Hypothalamus (tissue), 51 donors: ENCODE data around the gene NFE2L3.

Source experiments
- DNase-seq, 51 donors: peaks; one replicate each; lab custom pipeline; 2025; lab: John Stamatoyannopoulos, UW

The NFE2L3 gene

DNA sequence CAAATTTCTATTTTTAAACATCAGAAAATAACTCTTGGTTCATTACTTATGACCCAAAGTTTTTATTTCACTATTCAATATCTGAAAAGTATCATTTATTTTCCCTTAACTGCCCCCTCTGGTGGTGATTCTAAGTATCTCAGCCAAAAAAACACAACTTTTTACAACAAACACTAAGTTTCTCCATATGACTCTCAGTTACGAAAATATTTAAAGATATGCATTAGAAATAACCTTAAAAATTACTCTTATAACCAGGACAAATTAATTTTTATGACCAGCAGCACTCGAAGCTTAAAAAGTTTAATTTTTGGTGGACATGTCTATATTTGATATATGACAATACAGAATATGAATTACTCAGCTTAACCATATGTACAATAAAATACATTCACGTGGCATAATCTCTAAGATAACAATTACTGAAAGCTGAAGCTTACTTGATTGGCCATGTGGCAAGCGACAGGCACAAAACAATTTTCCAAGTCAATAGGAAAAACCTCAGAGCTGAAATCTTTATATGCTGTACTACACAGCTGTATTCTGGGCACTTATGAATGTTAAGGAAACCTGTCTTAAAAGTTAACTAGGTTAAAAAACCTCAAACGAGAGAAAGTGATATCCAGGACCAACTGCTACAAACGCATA, 46.3 kb downstream of the NFE2L3 start:
- peak in 1 of 51 donors; percentile 34 for DNase-seq

DNA sequence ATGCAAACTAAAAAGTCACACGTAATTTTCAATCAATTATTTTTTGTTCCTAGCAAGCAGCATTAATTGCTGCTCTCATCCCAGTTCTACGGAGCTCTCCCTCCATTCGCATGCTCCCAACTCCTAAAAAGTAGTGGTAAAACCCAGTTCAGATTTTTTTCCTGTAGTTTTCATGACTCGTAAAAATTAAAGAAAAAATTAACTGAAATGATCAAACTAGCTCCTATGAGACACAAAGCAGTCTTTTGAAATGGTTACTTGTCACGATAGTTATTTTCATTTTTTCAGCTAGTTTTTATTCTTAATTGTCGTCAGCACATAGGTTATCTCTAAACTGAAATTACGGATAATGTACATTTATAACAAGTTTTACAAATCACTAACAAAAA, 46.8 kb downstream of the NFE2L3 start:
- no peak for DNase-seq

DNA sequence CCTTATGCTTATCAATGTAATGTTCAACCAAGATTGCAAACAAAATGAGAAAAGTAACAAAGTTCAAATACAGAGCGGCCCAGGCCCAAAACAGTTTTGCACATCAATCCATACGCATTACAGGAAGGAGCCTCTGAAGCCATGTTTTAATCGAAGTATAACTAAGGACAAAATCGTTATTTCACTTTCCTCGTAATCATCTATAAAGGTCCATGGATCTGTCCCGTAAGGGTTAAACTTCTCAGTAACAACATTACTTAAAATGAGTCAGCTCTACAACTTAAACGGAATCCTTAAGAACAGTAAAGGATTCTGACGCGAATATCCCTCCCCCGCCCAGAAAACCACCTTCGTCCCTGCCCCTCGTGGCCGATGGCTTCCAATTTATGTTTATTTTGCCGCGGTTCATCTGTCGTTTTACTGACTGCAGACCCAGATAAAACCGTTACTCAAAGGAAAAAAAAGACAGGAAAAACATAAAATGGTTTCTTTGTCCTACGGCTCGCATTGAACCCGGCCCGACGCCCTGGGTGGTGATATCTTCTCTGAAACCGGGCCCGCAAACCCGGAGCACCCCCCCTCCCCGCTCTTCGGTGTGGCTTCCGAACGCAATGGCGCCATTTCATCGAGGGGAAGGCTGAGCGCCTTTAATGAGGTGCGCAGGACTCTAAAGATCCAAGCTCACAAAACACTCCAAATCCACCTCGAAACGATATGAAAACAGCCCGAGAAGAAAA, 47.5 kb downstream of the NFE2L3 start:
- DNase-seq = peak in 42 of 51 donors; percentile 10 to 92 (median 48)

DNA sequence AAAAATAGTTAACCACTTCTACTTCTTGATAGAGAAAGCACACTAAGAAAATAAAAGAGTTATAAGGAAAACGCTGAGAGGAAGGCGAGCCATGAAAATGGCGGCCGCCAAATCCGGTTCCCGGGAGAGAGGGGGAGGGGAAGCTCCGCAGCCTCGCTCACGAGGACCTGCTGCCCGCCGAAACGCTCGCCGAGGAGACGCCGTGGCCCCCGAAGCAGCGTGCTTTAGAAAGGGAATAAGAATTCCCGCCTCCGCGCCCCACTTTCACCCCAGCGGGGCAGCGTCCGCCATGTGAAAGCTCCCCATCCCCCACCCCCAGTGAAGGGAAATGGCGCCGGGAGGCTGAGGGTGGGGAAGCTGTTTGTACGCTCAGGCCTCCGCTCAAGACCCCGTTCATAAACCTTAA, 48.0 kb downstream of the NFE2L3 start:
- peak in 48 of 51 donors; percentile 32 to 95 (median 64) for DNase-seq

DNA sequence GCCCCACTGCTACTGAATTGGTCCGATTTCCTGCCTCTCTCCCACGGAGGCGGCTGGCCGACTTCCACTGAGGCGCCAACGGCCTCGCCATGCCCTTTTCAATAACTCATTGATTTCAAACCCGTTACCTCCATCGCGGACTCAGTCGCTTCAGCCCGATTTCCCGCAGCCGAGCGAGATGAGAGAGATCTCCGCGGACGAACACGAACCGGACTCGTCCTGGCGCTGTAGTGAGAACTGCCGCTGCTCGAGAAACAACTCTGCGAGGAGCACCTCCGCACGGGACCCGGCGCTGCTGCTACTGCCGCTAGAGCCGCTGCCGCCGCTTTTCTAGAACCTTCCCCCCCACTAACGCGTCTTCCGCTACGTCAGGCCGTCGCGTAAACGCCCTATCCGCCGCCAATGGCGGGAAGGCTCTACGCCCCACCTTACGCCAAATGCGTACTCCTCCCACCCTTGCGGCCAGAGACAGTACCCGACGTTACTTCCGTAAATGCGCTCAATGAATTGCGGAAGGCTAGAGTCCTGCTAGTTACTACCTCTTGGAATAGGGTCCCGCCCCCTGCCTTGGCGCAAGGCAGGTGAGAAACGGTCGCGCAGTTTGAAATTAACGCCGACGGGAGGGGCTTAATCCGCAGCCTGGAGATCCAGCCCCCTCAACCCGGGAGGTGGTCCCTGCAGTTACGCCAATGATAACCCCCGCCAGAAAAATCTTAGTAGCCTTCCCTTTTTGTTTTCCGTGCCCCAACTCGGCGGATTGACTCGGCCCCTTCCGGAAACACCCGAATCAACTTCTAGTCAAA, 48.6 kb downstream of the NFE2L3 start, which contains the start of gene HNRNPA2B1:
HNRNPA2B1 (minus strand) TSS at position 303 of the 803 bp plus-strand sequence; CDS start at position 134, 169 bp downstream.
- DNase-seq = peak; percentile 84 to 98 (median 95)

DNA sequence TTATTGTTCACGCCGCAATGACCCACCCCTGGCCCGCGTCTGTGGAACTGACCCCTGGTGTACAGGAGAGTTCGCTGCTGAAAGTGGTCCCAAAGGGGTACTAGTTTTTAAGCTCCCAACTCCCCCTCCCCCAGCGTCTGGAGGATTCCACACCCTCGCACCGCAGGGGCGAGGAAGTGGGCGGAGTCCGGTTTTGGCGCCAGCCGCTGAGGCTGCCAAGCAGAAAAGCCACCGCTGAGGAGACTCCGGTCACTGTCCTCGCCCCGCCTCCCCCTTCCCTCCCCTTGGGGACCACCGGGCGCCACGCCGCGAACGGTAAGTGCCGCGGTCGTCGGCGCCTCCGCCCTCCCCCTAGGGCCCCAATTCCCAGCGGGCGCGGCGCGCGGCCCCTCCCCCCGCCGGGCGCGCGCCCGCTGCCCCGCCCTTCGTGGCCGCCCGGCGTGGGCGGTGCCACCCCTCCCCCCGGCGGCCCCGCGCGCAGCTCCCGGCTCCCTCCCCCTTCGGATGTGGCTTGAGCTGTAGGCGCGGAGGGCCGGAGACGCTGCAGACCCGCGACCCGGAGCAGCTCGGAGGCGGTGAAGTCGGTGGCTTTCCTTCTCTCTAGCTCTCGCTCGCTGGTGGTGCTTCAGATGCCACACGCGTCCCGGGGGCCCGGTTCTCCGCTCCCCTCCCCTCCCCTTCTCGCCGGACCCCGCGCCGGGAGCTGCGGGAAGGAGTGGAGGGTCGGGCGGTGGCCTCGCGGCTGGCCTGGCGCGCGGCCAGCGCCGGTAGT, 49.4 kb downstream of the NFE2L3 start, which contains the start of gene CBX3:
CBX3 (plus strand) TSS at position 499 of the 772 bp plus-strand sequence. CDS start 1,254 bp downstream, outside the sequence.
- DNase-seq = peak; percentile 55 to 96 (median 85)

DNA sequence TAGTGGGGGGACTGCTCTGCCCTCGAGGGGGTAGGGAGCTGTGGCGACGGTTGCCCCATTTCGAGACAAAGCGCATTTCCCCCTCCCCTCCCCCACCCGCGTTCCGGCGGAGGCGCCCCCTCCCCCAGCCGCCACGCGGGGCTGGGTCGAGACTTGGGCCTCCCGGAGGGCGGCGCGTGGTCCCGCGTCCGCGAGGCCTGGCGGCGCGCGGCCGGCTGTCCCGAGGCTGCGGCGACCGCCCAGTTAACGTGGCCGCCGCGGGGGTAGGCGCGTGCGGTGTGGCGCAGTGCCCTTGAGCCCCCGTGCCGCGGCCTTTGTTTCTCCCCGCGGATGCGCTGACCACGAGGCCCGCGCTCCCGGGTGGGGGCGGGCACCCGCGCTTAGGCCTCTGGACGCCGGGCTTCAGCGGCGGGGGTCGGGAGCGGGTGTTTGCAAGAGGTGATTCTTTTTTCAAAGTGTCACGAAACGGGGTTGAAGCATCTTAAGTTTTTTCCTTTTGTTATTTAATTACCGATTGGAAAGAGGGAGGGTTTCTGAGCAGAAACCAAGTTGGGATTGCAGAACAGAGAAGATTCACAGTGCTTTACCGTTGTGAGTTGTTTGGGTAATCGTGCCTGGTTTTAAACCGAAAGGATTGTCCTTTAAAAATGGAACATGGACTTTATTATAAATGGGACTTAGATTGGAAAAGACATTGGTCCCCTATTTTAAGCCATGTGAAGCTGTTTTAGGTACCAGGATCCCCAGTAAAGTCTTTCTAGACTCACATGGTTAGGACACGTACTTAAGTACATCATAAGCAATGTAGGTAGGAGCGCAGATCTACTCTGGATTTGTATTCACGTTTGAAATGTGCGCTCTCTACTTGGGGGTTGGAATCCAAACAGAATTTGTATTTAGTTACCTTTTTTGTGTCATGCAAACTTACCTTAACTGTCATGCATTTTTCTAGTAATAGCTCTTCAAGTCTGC, 50.3 kb downstream of the NFE2L3 start:
- DNase-seq = peak in 47 of 51 donors; percentile 11 to 85 (median 53)

DNA sequence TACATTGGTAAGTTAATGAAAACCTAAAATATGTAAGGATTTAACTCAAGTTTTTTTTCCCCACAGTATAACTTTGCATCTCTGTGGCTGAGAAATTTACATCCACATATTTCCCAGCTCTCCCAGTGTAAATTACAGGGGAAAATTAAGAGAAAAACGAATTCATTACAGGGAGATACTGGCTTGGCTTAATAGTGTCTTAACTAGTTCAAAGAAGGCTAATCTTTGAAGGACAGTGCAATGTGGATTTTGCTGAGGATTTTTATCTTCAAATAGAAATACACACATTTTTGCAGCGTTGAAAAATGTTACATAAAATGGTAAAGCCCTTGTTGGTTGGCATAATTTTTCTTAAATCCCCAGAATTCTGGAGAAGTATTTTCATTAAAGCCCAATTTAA, 51.0 kb downstream of the NFE2L3 start:
- DNase-seq = no peak

DNA sequence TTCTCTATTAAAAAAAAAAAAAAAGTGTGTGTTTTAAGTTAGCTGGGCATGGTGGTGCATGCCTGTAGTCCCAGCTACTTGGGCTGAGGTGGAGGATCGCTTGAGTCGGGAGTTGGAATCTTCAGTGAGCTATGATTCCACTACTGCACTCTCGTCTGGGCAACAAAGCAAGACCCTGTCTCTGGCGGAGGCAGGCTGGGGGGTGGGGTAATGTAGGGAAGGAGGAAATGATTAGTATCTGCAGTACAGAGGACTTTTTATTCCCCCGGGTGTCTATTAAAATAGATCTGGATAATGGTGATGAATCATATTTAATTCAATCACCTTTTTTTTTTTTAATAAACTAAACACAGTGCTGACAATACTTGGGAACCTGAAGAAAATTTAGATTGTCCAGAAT, 56.0 kb downstream of the NFE2L3 start:
- DNase-seq = no peak

DNA sequence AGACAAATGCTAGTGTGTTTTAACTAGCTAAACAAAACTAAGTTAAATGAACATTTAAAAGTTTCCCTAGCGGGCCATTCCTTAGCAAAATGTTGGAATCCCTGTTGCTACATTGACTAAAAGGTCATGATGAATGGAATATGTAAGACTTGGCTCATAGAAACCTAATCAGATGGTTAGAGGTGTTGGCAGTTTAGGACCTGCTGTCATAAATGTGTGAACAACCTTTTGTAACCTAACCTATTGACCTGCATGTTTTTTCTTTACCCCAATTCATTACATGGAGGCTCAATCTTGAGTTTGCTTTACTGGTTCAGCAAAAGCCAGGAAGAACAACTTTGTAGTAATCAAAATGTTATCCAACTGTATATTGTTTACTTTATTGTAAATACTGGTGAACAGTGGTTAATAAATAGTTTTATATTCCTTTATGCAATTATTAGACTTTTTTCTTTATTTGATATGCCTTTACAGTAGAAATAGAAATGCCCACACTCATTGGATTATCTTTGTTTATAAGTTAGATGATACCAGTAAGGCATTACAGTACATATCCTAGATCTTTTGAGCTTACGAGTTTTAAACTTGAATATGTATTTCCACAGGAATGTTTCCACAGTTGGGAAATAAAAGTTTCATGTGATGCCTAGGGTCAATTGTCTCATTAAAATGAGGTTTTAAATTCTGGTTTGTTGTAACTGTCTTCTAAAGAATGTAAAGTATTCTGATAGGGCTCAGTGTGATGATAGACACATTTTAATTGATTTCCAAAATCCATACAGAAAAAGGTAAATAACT, 61.1 kb downstream of the NFE2L3 start:
- DNase-seq = no peak

DNA sequence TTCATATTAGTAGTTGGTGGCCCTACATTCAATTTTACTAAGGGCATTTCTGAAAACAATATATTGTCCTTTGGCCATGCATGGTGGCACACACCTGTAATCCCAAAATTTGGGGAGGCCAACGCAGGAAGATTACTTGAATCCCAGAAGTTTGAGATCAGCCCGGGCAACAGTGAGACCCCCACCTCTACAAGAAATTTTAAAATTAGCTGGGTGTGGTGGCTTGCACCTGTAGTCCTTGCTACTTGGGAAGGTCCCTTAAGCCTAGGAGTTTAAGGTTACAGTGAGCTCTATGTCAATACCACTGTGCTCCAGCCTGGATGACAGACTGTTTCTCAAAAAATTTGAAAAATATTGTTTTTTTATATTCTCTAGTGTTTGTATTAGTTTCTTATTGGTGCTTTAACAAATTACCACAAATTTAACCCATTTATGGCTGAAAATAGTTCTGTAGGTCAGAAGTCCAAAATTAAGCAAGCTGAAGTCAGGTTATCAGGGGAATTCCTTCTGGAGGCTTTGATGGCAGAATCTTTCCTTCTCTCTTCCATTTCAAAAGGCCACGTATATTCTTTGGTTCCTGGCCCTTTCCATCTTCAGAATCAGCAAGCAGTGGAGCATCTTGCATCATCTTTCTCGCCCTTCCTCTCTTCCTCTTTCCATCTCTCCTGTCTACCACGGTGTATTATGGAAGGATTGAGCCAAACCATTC, 62.0 kb downstream of the NFE2L3 start:
- no peak for DNase-seq

DNA sequence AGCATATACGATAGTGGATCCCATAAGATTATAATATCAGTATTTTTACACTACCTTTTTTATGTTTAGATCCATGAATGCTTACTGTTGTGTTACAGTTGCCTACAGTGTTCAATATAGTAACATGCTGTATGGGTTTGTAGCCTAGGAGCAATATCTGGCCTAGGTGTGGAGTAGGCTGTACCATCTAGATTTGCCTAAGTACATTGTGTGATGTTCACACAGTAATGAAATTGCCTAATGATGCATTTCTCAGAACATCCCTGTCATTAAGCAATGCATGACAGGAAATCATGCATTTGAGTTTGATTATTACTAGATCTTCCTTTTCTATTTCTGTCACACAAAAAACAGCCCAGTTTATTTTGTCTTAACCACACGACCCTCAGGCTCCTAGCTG, 64.1 kb downstream of the NFE2L3 start:
- DNase-seq = no peak

DNA sequence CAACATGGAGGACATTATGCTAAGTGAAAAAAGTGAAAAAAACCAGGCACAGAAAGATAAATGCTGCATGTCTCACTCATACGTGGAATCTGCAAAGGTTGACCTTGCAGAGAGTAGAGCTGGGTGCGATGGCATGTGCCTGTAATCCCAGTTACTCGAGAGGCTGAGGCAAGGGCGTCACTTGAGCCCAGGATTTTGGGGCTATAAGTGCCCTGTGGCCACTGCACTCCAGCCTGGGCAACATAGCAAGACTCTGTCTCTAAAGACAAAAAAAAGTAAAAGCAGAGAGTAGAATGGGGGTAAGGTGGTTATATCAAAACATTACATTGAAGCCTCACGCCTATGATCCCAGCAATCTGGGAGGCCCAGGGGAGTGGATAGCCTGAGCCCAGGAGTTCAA, 72.4 kb downstream of the NFE2L3 start:
- no peak for DNase-seq

DNA sequence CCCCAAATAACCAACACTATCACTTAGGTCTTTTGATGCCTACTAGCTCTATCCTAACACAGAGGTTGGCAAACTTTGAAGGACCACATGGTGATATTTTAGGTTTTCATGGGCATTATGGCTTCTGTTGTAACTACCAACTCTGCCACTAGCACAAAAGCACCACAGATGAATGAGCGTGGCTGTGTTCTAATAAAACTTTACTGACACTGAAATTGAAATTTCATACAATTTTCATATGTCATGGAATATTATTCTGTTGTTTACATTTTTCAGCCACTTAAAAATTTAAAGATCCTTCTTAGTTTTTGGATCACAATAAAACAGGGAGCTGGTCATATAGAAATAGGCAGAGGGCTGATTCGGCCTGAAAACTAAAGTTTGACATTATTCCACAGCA, 76.0 kb downstream of the NFE2L3 start:
- no peak for DNase-seq

DNA sequence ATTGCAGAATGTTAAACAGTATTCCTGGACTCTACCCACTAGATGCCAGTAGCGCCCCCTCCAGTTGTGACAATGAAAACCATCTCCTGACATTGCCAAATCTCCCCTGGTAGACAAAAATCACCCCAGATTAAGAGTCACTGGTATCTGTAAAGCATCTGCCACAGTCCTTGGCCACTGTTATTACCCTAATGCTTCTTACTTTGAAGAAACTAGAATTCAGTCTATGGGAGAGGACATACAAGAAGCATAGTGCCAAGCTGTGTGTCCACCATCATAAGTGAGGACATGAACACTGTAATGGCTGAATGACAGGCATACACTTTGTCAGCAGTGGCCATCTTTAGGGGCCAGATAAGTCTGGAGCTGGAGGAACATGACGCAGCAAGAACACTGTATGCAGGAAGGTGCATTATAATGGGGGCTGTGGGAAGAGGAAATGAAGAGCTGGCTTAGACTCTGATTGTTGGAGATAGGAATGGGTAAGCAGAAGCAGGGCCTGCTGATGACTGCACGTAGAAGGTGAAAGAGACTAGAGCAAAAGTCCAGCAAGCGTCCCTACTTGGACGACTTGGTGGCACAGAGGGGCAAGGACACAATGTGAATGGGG, 82.0 kb downstream of the NFE2L3 start:
- DNase-seq = no peak
